Hepatocyte (in vitro differentiated cells): ENCODE results near the gene PDSS2.

Source experiments
- EZH2 ChIP-seq: fragments of 200-600 bp; sonication (generic); IDR thresholded peaks from 2 replicates; pipeline ENCODE4 v1.6.1; 2016; ENCODE audit warnings: antibody characterized with exemption, mild to moderate bottlenecking, borderline replicate concordance
- EZH2phosphoT487 ChIP-seq: fragments of 200-600 bp; sonication (generic); IDR thresholded peaks from one replicate; pipeline ENCODE4 v1.6.1; 2018; ENCODE audit warnings: antibody characterized with exemption, mild to moderate bottlenecking, low read depth, moderate library complexity; ENCODE audit not compliant: unreplicated experiment, severe bottlenecking
- TF ChIP-seq, protein P1 (sequence below): fragments of 200-600 bp; sonication (generic); IDR thresholded peaks from 2 replicates; pipeline ENCODE4 v1.5.1; 2016; ENCODE audit warnings: antibody characterized with exemption, mild to moderate bottlenecking; ENCODE audit not compliant: poor library complexity

DNA sequence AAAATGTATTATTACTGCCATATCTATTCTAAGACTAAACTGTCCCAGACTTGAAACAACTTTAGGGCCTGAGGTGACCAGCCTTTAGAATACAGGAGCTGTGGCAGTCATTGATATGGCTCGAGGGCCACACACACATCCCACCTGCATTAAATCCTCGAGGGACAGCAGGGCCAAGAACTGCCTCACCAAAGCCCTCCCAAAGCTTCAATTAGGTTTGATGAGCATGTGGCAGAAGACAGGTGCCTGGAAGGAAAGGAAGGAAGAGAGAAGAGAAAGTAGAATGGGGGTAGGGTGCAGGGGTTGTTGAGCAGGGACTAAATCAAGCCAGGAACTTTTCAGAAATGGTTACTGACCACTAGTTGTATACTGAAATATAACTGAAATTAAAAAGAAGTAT is 115.0 kb downstream of the PDSS2 start:
- TF ChIP-seq, protein P1, sequence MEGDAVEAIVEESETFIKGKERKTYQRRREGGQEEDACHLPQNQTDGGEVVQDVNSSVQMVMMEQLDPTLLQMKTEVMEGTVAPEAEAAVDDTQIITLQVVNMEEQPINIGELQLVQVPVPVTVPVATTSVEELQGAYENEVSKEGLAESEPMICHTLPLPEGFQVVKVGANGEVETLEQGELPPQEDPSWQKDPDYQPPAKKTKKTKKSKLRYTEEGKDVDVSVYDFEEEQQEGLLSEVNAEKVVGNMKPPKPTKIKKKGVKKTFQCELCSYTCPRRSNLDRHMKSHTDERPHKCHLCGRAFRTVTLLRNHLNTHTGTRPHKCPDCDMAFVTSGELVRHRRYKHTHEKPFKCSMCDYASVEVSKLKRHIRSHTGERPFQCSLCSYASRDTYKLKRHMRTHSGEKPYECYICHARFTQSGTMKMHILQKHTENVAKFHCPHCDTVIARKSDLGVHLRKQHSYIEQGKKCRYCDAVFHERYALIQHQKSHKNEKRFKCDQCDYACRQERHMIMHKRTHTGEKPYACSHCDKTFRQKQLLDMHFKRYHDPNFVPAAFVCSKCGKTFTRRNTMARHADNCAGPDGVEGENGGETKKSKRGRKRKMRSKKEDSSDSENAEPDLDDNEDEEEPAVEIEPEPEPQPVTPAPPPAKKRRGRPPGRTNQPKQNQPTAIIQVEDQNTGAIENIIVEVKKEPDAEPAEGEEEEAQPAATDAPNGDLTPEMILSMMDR = no peak
- TF ChIP-seq EZH2 = no peak
- TF ChIP-seq EZH2phosphoT487 = no peak
